IMR-90 (cell line): Measurements from ENCODE around the gene GAPVD1. TPM values are rescaled to one million over a fixed set of nuclear protein-coding genes. Genes with fewer than 3 reads are reported as not detected.

Experiments
- ATAC-seq: fragments of 200-7000 bp; cut with Tn5 transposase; 2 replicates; pipeline ENCODE4 v1.9.1; 2020; ENCODE audit warnings: low read depth, mild to moderate bottlenecking, moderate library complexity
- BruUV-seq: library from RNA; stranded (reverse); fragments of 400-500 nt; replicated peaks from 2 replicates; lab custom pipeline; 2021; lab: Mats Ljungman, UMichigan
- CTCF ChIA-PET: fragments of 300-600 bp; formaldehyde crosslinking; extraction: SDS; loops from one replicate; lab custom pipeline; 2021; ENCODE audit warnings: antibody characterized with exemption; lab: Yijun Ruan, JAX
- POLR2A ChIA-PET: fragments of 300-600 bp; sonication (Branson Sonifier 250); formaldehyde crosslinking; loops from one replicate; lab custom pipeline; 2022; ENCODE audit warnings: antibody characterized with exemption; ENCODE audit not compliant: unreplicated experiment; lab: Charles Lee
- DNase-seq: peaks from one replicate; pipeline ENCODE4 v3.0.0; 2013
- H2AFZ ChIP-seq: replicated peaks from 2 replicates; pipeline ENCODE3; 2013; ENCODE audit warnings: low read length, mild to moderate bottlenecking; ENCODE audit not compliant: poor library complexity
- H2AK5ac ChIP-seq: 2 replicates; pipeline ENCODE4 v1.6.1; 2013; ENCODE audit warnings: low read depth, low read length, inconsistent platforms
- H2AK9ac ChIP-seq: replicated peaks from 2 replicates; pipeline ENCODE3; 2013; ENCODE audit warnings: mild to moderate bottlenecking, low read depth, low read length, moderate library complexity; ENCODE audit not compliant: poor library complexity
- H2BK120ac ChIP-seq: 2 replicates; pipeline ENCODE4 v1.6.1; 2013; ENCODE audit warnings: low read depth, low read length, inconsistent platforms
- H2BK15ac ChIP-seq: 3 replicates; pipeline ENCODE4 v1.6.1; 2013; ENCODE audit warnings: low read depth, low read length, inconsistent platforms
- H2BK20ac ChIP-seq: 2 replicates; pipeline ENCODE4 v1.6.1; 2013; ENCODE audit warnings: low read depth, mild to moderate bottlenecking, inconsistent platforms, low read length, moderate library complexity
- H2BK5ac ChIP-seq: 2 replicates; pipeline ENCODE4 v1.6.1; 2013; ENCODE audit warnings: mild to moderate bottlenecking, low read depth, low read length, inconsistent platforms; ENCODE audit not compliant: poor library complexity, severe bottlenecking
- H3K14ac ChIP-seq: replicated peaks from 2 replicates; pipeline ENCODE4 v1.6.1; 2013; ENCODE audit warnings: low read depth, low read length, inconsistent platforms
- H3K18ac ChIP-seq: 2 replicates; pipeline ENCODE4 v1.6.1; 2013; ENCODE audit warnings: low read depth, low read length, control low read depth
- H3K23ac ChIP-seq: 2 replicates; pipeline ENCODE4 v1.6.1; 2013; ENCODE audit warnings: low read depth, low read length, inconsistent platforms
- H3K27ac ChIP-seq: 2 replicates; pipeline ENCODE4 v1.5.1; 2013; ENCODE audit warnings: mild to moderate bottlenecking, control low read depth, low read length; ENCODE audit not compliant: insufficient read depth
- H3K27me3 ChIP-seq: 2 replicates; pipeline ENCODE4 v1.6.1; 2013; ENCODE audit warnings: low read length; ENCODE audit not compliant: control insufficient read depth, insufficient read depth
- H3K36me3 ChIP-seq: 2 replicates; pipeline ENCODE4 v1.6.1; 2013; ENCODE audit warnings: low read length, mixed read lengths; ENCODE audit not compliant: control insufficient read depth, insufficient read depth
- H3K4ac ChIP-seq: 2 replicates; pipeline ENCODE4 v1.6.1; 2013; ENCODE audit warnings: low read depth, low read length, inconsistent platforms
- H3K4me1 ChIP-seq: 2 replicates; pipeline ENCODE4 v1.6.1; 2013; ENCODE audit warnings: low read length, mixed read lengths; ENCODE audit not compliant: control insufficient read depth, insufficient read depth
- H3K4me2 ChIP-seq: 2 replicates; pipeline ENCODE4 v1.6.1; 2013; ENCODE audit warnings: low read depth, mild to moderate bottlenecking, control low read depth, low read length, moderate library complexity
- H3K4me3 ChIP-seq: 2 replicates; pipeline ENCODE4 v1.5.1; 2013; ENCODE audit warnings: low read depth, mild to moderate bottlenecking, control low read depth, low read length, moderate library complexity; ENCODE audit not compliant: insufficient read depth
- H3K56ac ChIP-seq: 2 replicates; pipeline ENCODE4 v1.6.1; 2013; ENCODE audit warnings: low read length, inconsistent platforms; ENCODE audit not compliant: insufficient read depth; ENCODE audit errors: extremely low read depth
- H3K79me1 ChIP-seq, 2 experiments: 2 replicates each; pipeline ENCODE4 v1.6.1; 2013; ENCODE audit warnings: low read length in 2 of 2, inconsistent platforms in 1 of 2, low read depth in 1 of 2
- H3K9ac ChIP-seq: 2 replicates; pipeline ENCODE4 v1.6.1; 2013; ENCODE audit warnings: low read depth, low read length, control low read depth
- H3K9me1 ChIP-seq: 2 replicates; pipeline ENCODE4 v1.6.1; 2013; ENCODE audit warnings: low read length, inconsistent platforms; ENCODE audit not compliant: insufficient read depth
- H3K9me3 ChIP-seq: 2 replicates; pipeline ENCODE4 v1.6.1; 2013; ENCODE audit warnings: low read length; ENCODE audit not compliant: control insufficient read depth, insufficient read depth
- H4K20me1 ChIP-seq: 2 replicates; pipeline ENCODE4 v1.6.1; 2013; ENCODE audit warnings: low read length, inconsistent platforms; ENCODE audit not compliant: insufficient read depth
- H4K5ac ChIP-seq: 2 replicates; pipeline ENCODE4 v1.6.1; 2013; ENCODE audit warnings: mild to moderate bottlenecking, low read depth, low read length, control low read depth
- H4K8ac ChIP-seq, 2 experiments: 2 replicates each; pipeline ENCODE4 v1.6.1; 2013; ENCODE audit warnings: low read depth in 2 of 2, low read length in 2 of 2, control low read depth in 1 of 2, inconsistent platforms in 1 of 2
- H4K91ac ChIP-seq: 2 replicates; pipeline ENCODE4 v1.6.1; 2013; ENCODE audit warnings: low read depth, low read length, inconsistent platforms; ENCODE audit not compliant: insufficient read depth
- BHLHE40 ChIP-seq: fragments of 150-350 bp; IDR thresholded peaks from 2 replicates; pipeline ENCODE4 v1.6.1; 2016; ENCODE audit warnings: mild to moderate bottlenecking, low read depth, low read length
- WGBS, 2 experiments: methylation state at CpG; one replicate each; pipeline versions ENCODE4 v1.1.5 to v1.1.7; 2013; ENCODE audit warnings: missing lambda C conversion rate in 2 of 2; ENCODE audit not compliant: insufficient read length in 1 of 2; ENCODE audit errors: extremely low coverage in 2 of 2; 5-methylcytosine and 5-hydroxymethylcytosine counted together
- dilution Hi-C: fragments of 300-500 bp; cut with HindIII; formaldehyde crosslinking; loops from one replicate; pipeline ENCODE4 v1.14.3; 2018; ENCODE audit warnings: low sequenced_read_pairs; ENCODE audit not compliant: unreplicated experiment
- in situ Hi-C: fragments of 300-500 bp; cut with MboI; formaldehyde crosslinking; loops from 3 replicates; pipeline ENCODE4 v1.14.3; 2019; ENCODE audit warnings: low sequenced_read_pairs, inconsistent platforms, mixed read lengths
- intact Hi-C: fragments of 100-400 bp; cut with micrococcal nuclease; formaldehyde crosslinking; loops from 2 replicates; pipeline ENCODE4 v1.10.0; 2022
- polyA plus RNA-seq, 3 experiments: library from polyadenylated mRNA; depleted of rRNA; stranded (reverse); fragments of >200 nt; gene quantifications; 2 replicates each; pipeline ENCODE4 v1.2.3, GENCODE V29; 2012; ENCODE audit warnings: low replicate concordance in 1 of 3
- total RNA-seq: library from RNA; depleted of rRNA; stranded (reverse); fragments of >200 nt; gene quantifications from 2 replicates; pipeline ENCODE4 v1.2.3, GENCODE V29; 2012
- TF ChIP-seq, protein P1 (sequence below): conservative IDR thresholded peaks from 2 replicates; pipeline ENCODE4 v1.5.1; 2012; ENCODE audit warnings: mild to moderate bottlenecking, low read depth, low read length, improper control_type of control experiment

Gene GAPVD1
- total and polyA plus RNA-seq, 2 of the 4 experiments (the other 2 are of a cell fraction) = 13.8 to 50.9 TPM

DNA sequence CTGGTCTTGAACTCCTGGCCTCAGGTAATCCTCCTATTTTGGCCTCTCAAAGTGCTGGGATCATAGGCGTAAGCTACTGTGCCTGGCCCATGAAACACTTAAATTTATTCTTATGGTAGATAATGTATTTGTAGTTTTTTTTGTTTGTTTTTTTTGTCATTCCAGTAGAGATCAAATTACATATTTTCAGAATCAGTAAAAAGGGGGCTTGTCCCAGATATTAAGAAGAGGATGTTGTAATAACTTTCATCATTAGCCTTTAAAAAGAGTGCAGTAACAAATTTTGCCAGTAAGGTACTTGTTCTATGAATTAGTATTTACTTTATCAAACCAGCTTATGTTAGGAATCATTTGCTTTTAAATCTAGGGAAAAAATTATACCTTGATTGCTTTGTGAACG is 42.6 kb downstream of the GAPVD1 start:
- no CpG with 5 or more reads among the region's 2 CpGs for WGBS, 2 experiments
- no peak overlapping the region; the same call in 1 of the 2 replicates for H3K14ac ChIP-seq
- H2AFZ ChIP-seq = no peak overlapping the region
- H3K9me3 ChIP-seq = no peaks in the 10 kb centered on the region
- in situ Hi-C loops = no loop called here
- no peak overlapping the region for H2BK120ac ChIP-seq
- H3K79me1 ChIP-seq = peaks cover 19 to 21% of the 10 kb centered on the region in 2 experiments
- no peak overlapping the region for H3K56ac ChIP-seq
- no peak overlapping the region for H2BK15ac ChIP-seq
- no peak overlapping the region for H3K18ac ChIP-seq
- H3K9ac ChIP-seq = no peak overlapping the region
- no peak overlapping the region for H3K23ac ChIP-seq
- no peak overlapping the region for H4K5ac ChIP-seq
- ChIA-PET CTCF (interaction anchor here (0.8 kb wide), 1 partner anchor 9 kb away, joined by 4 read pairs; no protein-coding TSS in a partner anchor), POLR2A (no interaction called here)
- dilution Hi-C loops = no loop called here
- no peaks in the 10 kb centered on the region for H3K9me1 ChIP-seq
- peaks cover 34% of the 10 kb centered on the region for H3K36me3 ChIP-seq
- H2AK9ac ChIP-seq = no peak overlapping the region
- H2BK5ac ChIP-seq = no peak overlapping the region
- no peak overlapping the region for H3K4me2 ChIP-seq
- H4K20me1 ChIP-seq = no peaks in the 10 kb centered on the region; the same call in 1 of the 2 replicates
- no peak overlapping the region for H2BK20ac ChIP-seq
- no peak overlapping the region for H3K4ac ChIP-seq
- no peak overlapping the region for H3K27ac ChIP-seq
- ATAC-seq (no peak), DNase-seq (no peak)
- BruUV-seq = no TSS peak
- no peak overlapping the region for H2AK5ac ChIP-seq
- H3K27me3 ChIP-seq = no peaks in the 10 kb centered on the region
- no peak overlapping the region for H4K8ac ChIP-seq
- no peak overlapping the region for H4K91ac ChIP-seq
- H3K4me1 ChIP-seq = 0 out of 2 replicates have a peak, but pooled peaks cover 2% of the 10 kb centered on the region
- no peak overlapping the region for H3K4me3 ChIP-seq
- TF ChIP-seq, protein P1, sequence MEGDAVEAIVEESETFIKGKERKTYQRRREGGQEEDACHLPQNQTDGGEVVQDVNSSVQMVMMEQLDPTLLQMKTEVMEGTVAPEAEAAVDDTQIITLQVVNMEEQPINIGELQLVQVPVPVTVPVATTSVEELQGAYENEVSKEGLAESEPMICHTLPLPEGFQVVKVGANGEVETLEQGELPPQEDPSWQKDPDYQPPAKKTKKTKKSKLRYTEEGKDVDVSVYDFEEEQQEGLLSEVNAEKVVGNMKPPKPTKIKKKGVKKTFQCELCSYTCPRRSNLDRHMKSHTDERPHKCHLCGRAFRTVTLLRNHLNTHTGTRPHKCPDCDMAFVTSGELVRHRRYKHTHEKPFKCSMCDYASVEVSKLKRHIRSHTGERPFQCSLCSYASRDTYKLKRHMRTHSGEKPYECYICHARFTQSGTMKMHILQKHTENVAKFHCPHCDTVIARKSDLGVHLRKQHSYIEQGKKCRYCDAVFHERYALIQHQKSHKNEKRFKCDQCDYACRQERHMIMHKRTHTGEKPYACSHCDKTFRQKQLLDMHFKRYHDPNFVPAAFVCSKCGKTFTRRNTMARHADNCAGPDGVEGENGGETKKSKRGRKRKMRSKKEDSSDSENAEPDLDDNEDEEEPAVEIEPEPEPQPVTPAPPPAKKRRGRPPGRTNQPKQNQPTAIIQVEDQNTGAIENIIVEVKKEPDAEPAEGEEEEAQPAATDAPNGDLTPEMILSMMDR = no peak
- no peak for TF ChIP-seq BHLHE40
- intact Hi-C loops = no loop called here
